Gastrocnemius medialis (tissue), 4 donors: Measurements from ENCODE around the gene SETDB1. TPM values are rescaled to one million over a fixed set of nuclear protein-coding genes. Genes with fewer than 3 reads are reported as not detected.
A peak's percentile ranks its signal among the peaks of the same experiment; 100 is the strongest.
"Not testable (repeated sequence)": the region's sequence is repeated elsewhere in the genome, so short reads cannot be mapped to it uniquely, and the experiment has no call there.

Experiments used
- ATAC-seq, 2 donors: fragments of 150-250 bp; one replicate each; pipeline ENCODE4 v1.9.1; 2016
- DNase-seq, 2 donors: peaks; one replicate each; pipeline ENCODE4 v3.0.0-alpha.2; 2019
- H3K27ac ChIP-seq, 4 donors: fragments of 200-600 bp; sonication (generic); 1 replicate in 1 of 4; 2 replicates in 3 of 4; pipeline ENCODE4 v1.5.1; 2016 to 2018; ENCODE audit warnings: mild to moderate bottlenecking in 2 of 4, moderate library complexity in 1 of 4
- H3K27me3 ChIP-seq, 3 donors: fragments of 200-600 bp; sonication (generic) in 2 of 3; 1 replicate in 1 of 3; 2 replicates in 2 of 3; pipeline versions ENCODE4 v1.5.1 to v1.6.0; 2016 to 2019; ENCODE audit warnings: mild to moderate bottlenecking in 1 of 3, moderate library complexity in 1 of 3
- H3K36me3 ChIP-seq, 2 donors: fragments of 200-600 bp; sonication (generic) in 1 of 2; one replicate each; pipeline ENCODE4 v1.5.1; 2017 to 2018
- H3K4me1 ChIP-seq, 2 donors: fragments of 200-600 bp; sonication (generic) in 1 of 2; one replicate each; pipeline ENCODE4 v1.5.1; 2016 to 2017; ENCODE audit warnings: mild to moderate bottlenecking in 2 of 2
- H3K4me3 ChIP-seq, 4 donors: fragments of 200-600 bp; sonication (generic) in 3 of 4; 1 replicate in 1 of 4; 2 replicates in 3 of 4; pipeline ENCODE4 v1.5.1; 2016 to 2019; ENCODE audit warnings: mild to moderate bottlenecking in 2 of 4
- H3K9me3 ChIP-seq, 3 donors: fragments of 200-600 bp; sonication (generic) in 2 of 3; 1 replicate in 1 of 3; 2 replicates in 2 of 3; pipeline ENCODE4 v1.5.1; 2016 to 2019
- POLR2A ChIP-seq, 2 donors: fragments of 450-650 bp; IDR thresholded peaks; one replicate each; pipeline ENCODE4 v1.6.1; 2017; ENCODE audit warnings: antibody characterized with exemption in 2 of 2, mild to moderate bottlenecking in 2 of 2, moderate library complexity in 2 of 2
- in situ Hi-C, 4 donors: fragments of 200-750 bp; cut with MboI; loops; one replicate each; pipeline versions ENCODE4 v1.15.0 to v1.8.0; 2017; ENCODE audit warnings: low sequenced_read_pairs in 4 of 4
- intact Hi-C: fragments of 100-400 bp; cut with DNase I; formaldehyde crosslinking; loops from one replicate; pipeline ENCODE4 v1.15.1; 2023; ENCODE audit warnings: low total_unique reads
- total RNA-seq, 4 donors: library from RNA; depleted of rRNA; stranded (reverse); fragments of >200 nt; gene quantifications; one replicate each; pipeline versions ENCODE4 v1.1.0 to v1.2.3, GENCODE V29; 2016
- TF ChIP-seq, protein P1 (sequence below), 5 experiments: fragments of 450-650 bp in 3 of 5; fragments of 200-600 bp in 2 of 5; sonication (generic) in 2 of 5; IDR thresholded peaks in 4 of 5; conservative IDR thresholded peaks in 1 of 5; 1 replicate in 4 of 5; 2 replicates in 1 of 5; pipeline ENCODE4 v1.5.1; 2016 to 2019; ENCODE audit warnings: antibody characterized with exemption in 5 of 5, mild to moderate bottlenecking in 3 of 5, moderate library complexity in 3 of 5

Gene SETDB1
- 10 to 100 TPM; 13.7 to 20.8 (median 17.3) TPM for total RNA-seq

- intact Hi-C loops = loop anchor here (1.0 to 10.0 kb wide), 5 partner anchors 50 to 561 kb away; partner anchors contain the start of genes ARNT, MCL1, MINDY1 and PRUNE1
- in situ Hi-C loops = loop anchor here in 1 of 4 donors (10.0 kb wide), 1 partner anchor 51 kb away; the partner anchor contains the start of gene ARNT
- H3K36me3 ChIP-seq = peaks cover 6 to 39% of the 10 kb centered on the region in 2 donors
- no peaks in the 10 kb centered on the region for H3K9me3 ChIP-seq
- peak within 1 kb of the TSS; percentile 91 to 95 (median 92) for H3K27ac ChIP-seq
- TF ChIP-seq, protein P1, sequence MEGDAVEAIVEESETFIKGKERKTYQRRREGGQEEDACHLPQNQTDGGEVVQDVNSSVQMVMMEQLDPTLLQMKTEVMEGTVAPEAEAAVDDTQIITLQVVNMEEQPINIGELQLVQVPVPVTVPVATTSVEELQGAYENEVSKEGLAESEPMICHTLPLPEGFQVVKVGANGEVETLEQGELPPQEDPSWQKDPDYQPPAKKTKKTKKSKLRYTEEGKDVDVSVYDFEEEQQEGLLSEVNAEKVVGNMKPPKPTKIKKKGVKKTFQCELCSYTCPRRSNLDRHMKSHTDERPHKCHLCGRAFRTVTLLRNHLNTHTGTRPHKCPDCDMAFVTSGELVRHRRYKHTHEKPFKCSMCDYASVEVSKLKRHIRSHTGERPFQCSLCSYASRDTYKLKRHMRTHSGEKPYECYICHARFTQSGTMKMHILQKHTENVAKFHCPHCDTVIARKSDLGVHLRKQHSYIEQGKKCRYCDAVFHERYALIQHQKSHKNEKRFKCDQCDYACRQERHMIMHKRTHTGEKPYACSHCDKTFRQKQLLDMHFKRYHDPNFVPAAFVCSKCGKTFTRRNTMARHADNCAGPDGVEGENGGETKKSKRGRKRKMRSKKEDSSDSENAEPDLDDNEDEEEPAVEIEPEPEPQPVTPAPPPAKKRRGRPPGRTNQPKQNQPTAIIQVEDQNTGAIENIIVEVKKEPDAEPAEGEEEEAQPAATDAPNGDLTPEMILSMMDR (IDR thresholded peaks at IDR 0.05 in 4 of 5, conservative IDR thresholded peaks at IDR 0.05 in 1 of 5) = peak in 1 of 5 experiments; percentile 16
- TF ChIP-seq POLR2A (IDR thresholded peaks at IDR 0.05) = peak; percentile 36 to 41
- H3K4me3 ChIP-seq = peak within 1 kb of the TSS; percentile 82 to 96 (median 91)
- H3K4me1 ChIP-seq = peaks cover 6 to 10% of the 10 kb centered on the region in 2 donors
- DNase-seq (peak; percentile 95 to 97), ATAC-seq (peak; percentile 98 to 99)
- H3K27me3 ChIP-seq = no peaks in the 10 kb centered on the region
These were observed at the start of gene SETDB1 for GRCh38 chr1:150926097-150926741. SETDB1 (plus strand) TSS chr1:150926363; CDS start chr1:150927715, 1,352 bp downstream.

DNA sequence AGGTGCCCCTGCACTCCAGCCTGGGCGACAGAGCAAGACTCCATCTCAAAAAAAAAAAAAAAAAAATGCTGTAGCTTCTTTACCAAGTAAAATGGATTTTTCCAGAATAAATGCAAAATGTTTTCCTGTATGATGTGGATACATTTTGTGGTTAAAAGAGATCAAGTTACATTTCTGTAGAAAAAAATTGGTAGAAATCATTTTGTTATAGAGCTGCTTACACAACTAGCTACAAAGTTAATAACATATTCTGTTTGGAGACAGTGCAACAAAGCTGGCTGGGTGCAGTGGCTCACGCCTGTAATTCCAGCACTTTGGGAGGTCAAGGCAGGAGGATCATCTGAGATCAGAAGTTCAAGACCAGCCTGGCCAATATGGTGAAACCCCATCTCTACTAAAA is 47.2 kb upstream of the SETDB1 start:
- not testable (repeated sequence) for H3K9me3 ChIP-seq, DNase-seq, H3K36me3 ChIP-seq, H3K27me3 ChIP-seq, ATAC-seq, H3K4me3 ChIP-seq
- intact Hi-C loops (loop anchor here (5.0 to 10.0 kb wide), 3 partner anchors 123 to 314 kb away; partner anchors contain the start of gene ENSA), in situ Hi-C loops (loop anchor here in 1 of 4 donors (10.0 kb wide), 1 partner anchor 46 kb away; the partner anchor contains the start of gene SETDB1)
- H3K4me1 ChIP-seq = peaks cover 15 to 18% of the 10 kb centered on the region in 2 donors
- H3K27ac ChIP-seq = peak overlapping the region in 1 of 4 donors; percentile 72

DNA sequence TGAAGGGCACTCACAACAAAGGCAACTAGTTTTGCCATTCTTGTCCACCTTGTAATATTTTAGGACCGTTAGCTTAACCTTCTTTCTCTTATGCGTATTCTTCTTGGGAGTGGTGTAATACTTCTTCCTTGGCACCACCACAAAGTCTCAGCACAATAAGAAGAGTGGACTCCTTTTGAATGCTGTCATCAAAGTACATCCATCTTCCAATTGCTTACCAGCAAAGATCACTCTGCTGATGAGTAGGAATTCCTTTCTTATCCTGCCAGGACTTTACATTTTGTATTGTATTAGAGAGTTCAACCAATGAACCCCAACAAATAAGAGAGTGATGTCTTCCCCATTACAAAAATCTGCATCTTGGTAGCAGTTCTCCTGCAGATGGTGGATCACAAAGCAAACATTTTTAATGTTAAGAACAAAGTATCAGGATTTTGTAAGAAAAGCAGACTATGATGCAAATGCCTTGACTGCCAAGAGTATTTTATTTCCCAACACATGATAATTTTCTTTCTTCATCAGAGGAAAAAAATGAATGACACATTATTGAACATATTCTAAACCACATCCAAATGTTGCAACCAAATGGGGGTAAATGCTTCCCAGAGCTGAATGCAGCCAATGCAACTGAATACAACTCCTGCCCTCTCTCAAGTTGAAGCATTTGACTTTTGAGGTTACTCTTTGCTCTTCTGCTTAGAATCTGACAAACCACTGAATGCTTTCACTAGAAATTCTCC is 44.7 kb upstream of the SETDB1 start:
- DNase-seq (peak; percentile 12 to 33), ATAC-seq (peak; percentile 61 to 62)
- H3K36me3 ChIP-seq = no peaks in the 10 kb centered on the region
- no peak overlapping the region for H3K4me3 ChIP-seq
- no peaks in the 10 kb centered on the region for H3K27me3 ChIP-seq
- no peaks in the 10 kb centered on the region for H3K9me3 ChIP-seq
- intact Hi-C loops = no loop called here
- H3K4me1 ChIP-seq = peaks cover 0 to 3% of the 10 kb centered on the region in 2 donors
- TF ChIP-seq, protein P1 (IDR thresholded peaks at IDR 0.05 in 4 of 5, conservative IDR thresholded peaks at IDR 0.05 in 1 of 5) = no peak
- no peak for TF ChIP-seq POLR2A (IDR thresholded peaks at IDR 0.05)
- H3K27ac ChIP-seq = peak overlapping the region; percentile 29 to 72 (median 47)
- in situ Hi-C loops = no loop called here

DNA sequence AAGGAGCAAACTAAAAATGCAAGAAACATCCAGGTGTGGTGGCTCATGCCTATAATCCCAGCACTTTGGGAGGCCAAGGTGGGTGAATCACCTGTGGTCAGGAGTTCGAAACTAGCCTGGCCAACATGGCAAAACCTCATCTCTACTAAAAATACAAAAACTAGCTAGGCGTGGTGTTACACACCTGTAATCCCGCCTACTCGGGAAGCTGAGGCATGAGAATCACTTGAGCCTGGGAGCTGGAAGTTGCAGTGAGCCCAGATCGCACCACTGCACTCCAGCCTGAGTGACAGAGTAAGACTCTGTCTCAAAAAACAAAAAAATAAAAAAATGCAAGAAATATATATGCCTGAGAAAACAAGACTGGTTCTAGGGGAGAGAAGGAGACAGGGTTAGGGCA is 43.0 kb upstream of the SETDB1 start:
- intact Hi-C loops, ATAC-seq, H3K27ac ChIP-seq, H3K9me3 ChIP-seq, in situ Hi-C loops, DNase-seq, H3K36me3 ChIP-seq, H3K27me3 ChIP-seq, H3K4me3 ChIP-seq, H3K4me1 ChIP-seq: not testable (repeated sequence)

GRCh38 chr1:150887018-150887417 is 39.1 kb upstream of the SETDB1 start, which contains the start of gene CTXND2:
CTXND2 (plus strand) TSS chr1:150887136; CDS start chr1:150912315, 25,179 bp downstream.
- Histone ChIP-seq H3K9me3 (no peaks in the 10 kb centered on the region), H3K27me3 (no peaks in the 10 kb centered on the region), H3K4me3 (no peak within 1 kb of the TSS), H3K27ac (no peak within 1 kb of the TSS), H3K4me1 (no peaks in the 10 kb centered on the region), H3K36me3 (no peaks in the 10 kb centered on the region)
- ATAC-seq = no peak
- no peak for TF ChIP-seq POLR2A (IDR thresholded peaks at IDR 0.05)
- TF ChIP-seq, protein P1 (IDR thresholded peaks at IDR 0.05 in 4 of 5, conservative IDR thresholded peaks at IDR 0.05 in 1 of 5) = no peak
- in situ Hi-C loops (no loop called here), intact Hi-C loops (no loop called here)
- DNase-seq = no peak
